ENCODE results near the gene CCDC13. TPM values are rescaled to one million over a fixed set of nuclear protein-coding genes. Genes with fewer than 3 reads are reported as not detected.
"Not testable (repeated sequence)": the region's sequence is repeated elsewhere in the genome, so short reads cannot be mapped to it uniquely, and the experiment has no call there.

CCDC13 gene, protein sequence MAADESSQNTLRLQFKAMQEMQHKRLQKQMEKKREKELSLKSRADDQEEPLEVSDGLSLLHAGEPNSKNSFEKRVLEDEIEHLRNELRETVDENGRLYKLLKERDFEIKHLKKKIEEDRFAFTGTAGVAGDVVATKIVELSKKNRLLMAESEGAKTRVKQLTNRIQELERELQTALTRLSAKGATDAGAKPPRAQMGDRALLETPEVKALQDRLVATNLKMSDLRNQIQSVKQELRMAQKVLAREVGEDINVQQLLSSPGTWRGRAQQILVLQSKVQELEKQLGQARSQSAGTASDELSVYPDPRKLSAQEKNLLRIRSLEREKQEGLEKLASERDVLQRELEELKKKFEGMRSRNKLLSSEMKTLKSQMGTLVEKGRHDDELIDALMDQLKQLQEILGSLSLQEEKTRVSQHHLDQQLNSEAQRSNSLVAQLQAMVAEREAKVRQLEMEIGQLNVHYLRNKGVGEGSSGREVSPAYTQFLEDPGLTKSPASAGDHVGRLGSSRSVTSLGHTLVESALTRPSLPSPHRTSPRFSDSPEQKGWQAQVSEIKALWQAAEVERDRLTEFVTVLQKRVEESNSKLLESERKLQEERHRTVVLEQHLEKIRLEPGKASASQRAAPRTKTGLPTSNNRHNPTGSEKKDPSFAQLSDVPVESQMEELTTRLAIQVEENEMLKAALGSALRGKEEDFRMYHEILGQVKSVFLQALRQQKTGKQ
- 1 to 10 TPM; 2.0 to 2.3 TPM for total RNA-seq
- long read RNA-seq, result 0 reads

- intact Hi-C loops (cut with DNase I, micrococcal nuclease), result no loop called here
- DNase-seq (peak; percentile 93), ATAC-seq (peak; percentile 72)
Measured at GRCh38 chr3:42772670-42773408, at the start of gene CCDC13. Gene CCDC13 (minus strand): TSS chr3:42773253. CDS start chr3:42758345, 14,908 bp downstream.

DNA sequence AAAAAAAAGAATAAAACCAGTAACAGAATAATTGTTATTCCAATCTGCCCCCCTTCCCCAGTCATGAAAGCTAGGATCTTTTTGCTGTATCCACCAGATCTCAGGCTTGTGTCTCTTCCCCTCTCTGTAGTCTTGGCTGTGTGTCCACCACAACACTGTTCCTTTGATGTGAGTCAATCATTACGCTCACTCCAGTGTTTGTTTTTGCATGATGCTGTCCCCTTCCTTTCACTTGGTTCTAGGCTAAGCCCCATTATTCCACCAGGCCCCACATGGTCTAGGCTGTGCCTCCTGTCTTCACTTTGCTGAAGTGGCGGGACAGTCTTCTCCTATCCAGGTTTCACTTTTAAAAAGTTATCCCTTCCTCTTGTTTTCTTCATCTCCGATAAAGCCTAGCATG is 49.8 kb upstream of the CCDC13 start:
- intact Hi-C loops (cut with DNase I, micrococcal nuclease), result no loop called here
- no peak for DNase-seq
- no peak for ATAC-seq

DNA sequence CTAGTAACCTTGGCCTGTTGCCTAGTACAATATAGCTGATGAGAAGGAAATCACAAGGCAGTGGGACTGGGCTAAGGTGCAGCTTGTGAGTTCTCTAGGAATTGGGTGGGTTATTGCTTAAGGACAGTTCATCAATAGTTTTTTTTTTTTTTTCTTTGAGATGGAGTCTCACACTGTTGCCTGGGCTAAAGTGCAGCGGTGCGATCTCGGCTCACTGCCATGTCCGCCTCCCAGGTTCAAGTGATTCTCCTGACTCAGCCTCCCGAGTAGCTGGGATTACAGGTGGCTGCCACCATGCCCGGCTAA is 47.6 kb upstream of the CCDC13 start:
- DNase-seq (peak; percentile 46 to 52), ATAC-seq (peak; percentile 75)
- intact Hi-C loops (cut with DNase I, micrococcal nuclease), result no loop called here

GRCh38 chr3:42819351-42819965 is 46.4 kb upstream of the CCDC13 start:
- peak; percentile 57 to 62 for DNase-seq
- intact Hi-C loops (cut with DNase I, micrococcal nuclease), result no loop called here
- ATAC-seq, result peak; percentile 38

DNA sequence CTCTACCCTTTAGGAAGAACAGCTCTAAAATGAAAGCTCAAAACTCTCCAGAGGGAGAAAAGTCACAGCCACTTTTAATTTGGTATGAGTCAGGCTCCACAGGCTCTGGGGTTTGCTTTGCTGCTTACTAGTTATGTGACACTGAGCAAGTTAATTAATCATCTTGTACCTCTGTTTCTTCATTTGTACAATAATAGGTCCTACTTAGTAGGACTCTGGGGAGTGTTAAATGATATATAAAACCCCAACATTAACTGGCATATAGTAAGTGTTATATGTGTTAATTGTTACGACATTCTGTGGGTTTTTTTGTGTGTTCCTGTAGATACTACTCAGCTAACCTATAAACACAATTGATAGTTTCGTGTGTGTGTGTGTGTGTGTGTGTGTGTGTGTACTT is 42.8 kb upstream of the CCDC13 start:
- intact Hi-C loops (cut with DNase I, micrococcal nuclease), result no loop called here
- no peak for ATAC-seq

DNA sequence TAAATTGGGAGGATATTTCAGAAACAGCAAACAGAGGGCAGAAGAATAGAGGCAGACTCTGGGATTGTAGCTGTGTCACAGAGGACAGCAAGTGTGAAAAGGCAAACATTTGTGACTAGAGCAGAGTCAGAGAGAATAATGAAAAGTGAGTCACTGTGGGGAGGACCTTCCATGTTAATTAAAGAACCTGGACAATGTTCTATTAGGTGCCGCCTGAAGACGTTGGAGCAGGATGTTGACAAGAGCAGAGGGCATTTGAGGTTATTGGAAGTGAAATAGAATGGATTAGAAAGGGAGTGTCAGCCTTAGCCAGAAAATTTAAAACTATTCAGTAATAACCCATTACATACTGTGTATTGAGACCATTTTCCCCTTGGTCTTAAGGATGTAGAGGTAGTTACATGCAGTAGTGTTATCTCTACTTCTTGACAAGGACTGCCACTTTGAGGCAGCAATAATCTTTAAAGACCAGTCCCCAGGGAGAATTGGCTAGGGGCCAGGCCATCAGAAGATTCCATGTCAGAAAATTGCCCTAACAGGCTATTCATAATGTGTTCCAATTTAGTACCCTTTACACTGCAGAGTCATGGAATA is 42.0 kb upstream of the CCDC13 start:
- ATAC-seq (peak; percentile 72), DNase-seq (peak in 1 of 2 donors; percentile 43)
- intact Hi-C loops (cut with DNase I, micrococcal nuclease), result no loop called here

More for the DNA sequence above, 42.8 kb upstream of the CCDC13 start:
- no peak for DNase-seq

DNA sequence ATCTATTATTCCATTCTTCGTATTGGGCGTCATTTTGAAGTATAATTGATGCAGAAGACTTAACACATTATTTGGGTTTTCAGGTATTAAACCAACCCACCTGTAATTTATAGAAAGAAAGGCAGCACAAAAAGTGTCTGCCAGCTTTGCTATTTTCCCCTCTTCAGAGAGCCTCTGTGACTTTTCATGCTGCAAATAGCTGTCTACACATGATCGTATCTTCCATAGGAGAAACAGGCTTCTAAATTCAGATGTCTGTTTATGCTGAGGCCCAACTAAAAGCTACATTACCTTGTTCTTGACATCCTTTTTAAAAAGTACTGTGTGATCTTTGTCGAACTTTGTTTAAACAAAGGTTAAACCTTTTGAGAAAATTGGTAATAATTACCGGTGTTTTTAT is 41.2 kb upstream of the CCDC13 start:
- no peak for DNase-seq
- intact Hi-C loops (cut with DNase I, micrococcal nuclease), result no loop called here
- ATAC-seq, result no peak

GRCh38 chr3:42811118-42811883 is 38.2 kb upstream of the CCDC13 start:
- DNase-seq (peak in 1 of 2 donors; percentile 34), ATAC-seq (peak; percentile 38)
- intact Hi-C loops (cut with DNase I, micrococcal nuclease), result not testable (repeated sequence)

DNA sequence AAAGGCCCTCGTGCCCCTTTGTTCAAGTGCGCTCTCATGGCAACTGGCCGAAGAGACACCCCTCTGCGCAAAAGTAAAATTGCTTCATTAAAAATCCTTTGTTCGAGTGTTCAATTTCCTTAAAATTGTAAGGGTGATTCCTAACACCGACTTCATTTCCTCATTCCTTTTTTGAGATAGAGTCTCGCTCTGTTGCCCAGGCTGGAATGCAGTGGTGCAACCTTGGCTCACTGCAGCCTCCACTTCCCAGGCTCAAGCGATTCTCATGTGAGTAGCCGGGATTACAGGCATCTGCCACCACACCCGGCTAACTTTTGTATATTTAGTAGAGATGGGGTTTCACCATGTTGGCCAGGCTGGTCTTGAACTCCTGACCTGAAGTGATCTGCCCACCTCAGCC is 37.7 kb upstream of the CCDC13 start:
- DNase-seq; intact Hi-C loops (cut with DNase I, micrococcal nuclease): not testable (repeated sequence)
- peak; percentile 27 for ATAC-seq

- intact Hi-C loops (cut with DNase I, micrococcal nuclease), result no loop called here
- no peak for DNase-seq
- ATAC-seq, result no peak
Measured at GRCh38 chr3:42809202-42809601, 36.1 kb upstream of the CCDC13 start, which contains the start of gene ACKR2. Gene ACKR2 (plus strand): TSS chr3:42809445. CDS start chr3:42864503, 55,058 bp downstream.

GRCh38 chr3:42807929-42808328 is 34.9 kb upstream of the CCDC13 start:
- intact Hi-C loops (cut with DNase I, micrococcal nuclease), result no loop called here
- ATAC-seq (no peak), DNase-seq (no peak)

DNA sequence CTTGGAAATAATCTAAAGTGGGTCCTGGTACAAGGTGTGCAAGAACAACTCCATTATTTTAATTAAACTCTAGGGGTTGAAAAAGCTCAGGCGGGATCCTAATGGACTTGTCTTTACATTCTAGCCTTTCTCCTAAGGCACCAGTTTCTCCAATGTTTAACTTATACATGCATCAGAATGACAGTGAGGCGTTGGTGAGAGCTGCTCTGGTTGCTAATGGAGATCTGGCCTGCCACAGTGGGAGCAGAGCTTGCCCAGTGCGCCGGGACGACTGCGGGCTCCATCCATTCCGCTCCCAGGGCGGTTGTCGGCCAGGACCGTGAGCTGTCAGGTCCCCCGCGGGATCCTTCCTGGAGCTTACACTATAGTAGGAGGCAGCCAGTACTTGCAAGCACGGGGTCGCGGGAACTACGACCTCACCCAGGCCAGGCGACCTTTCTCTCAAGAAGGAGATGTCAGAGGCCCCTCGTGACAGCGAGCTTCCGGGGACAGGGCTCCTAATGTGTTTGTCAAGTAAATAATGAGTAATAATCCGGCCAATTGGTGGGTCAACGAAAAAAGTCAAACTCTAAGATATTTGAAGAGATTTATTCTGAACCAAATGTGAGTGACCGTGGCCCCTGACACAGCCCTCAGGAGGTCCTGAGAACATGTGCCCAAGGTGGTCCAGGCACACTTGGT is 32.2 kb upstream of the CCDC13 start:
- peak in 1 of 2 donors; percentile 46 for DNase-seq
- peak; percentile 5 for ATAC-seq
- intact Hi-C loops (cut with DNase I, micrococcal nuclease), result no loop called here

- intact Hi-C loops (cut with DNase I, micrococcal nuclease), result no loop called here
- ATAC-seq (no peak), DNase-seq (no peak)
Measured at GRCh38 chr3:42804831-42805132, 31.7 kb upstream of the CCDC13 start.

DNA sequence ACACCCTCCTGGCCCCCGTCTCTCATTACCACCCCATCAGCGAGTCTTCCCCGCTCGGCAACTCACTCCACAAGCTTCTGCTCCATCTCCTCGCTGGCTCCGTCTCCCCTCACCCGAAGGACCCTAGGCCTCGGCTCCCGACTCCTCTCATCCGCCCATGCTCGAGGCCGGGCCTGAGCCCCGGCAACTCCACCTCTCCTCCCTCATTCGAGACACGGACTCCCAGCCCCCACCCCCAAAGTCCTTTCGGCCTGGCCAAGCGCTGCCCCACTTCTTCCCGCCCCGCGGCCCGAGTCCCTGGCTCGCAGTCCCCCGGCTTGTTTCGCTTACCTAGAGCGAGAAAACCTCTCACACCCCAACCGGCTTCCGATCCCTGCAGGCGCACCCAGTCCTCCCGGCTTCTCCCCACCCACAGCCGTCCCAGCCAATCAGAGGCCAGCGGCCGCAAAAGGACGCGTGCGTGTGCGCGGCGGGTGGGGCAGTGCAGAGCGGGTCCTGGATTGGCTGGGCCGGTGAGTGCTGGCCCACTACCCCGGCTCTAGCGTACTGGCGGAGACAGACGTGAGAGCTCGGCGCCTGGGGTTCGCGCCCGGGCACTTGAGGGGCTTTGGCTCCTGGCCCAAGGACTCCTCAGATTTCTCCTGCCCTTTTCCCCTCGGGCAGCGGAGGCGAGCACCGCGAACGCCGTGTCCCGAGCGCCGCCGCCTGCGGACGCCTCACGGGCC is 31.2 kb upstream of the CCDC13 start, which contains the start of gene HIGD1A:
HIGD1A (minus strand) TSS at position 385 of the 725 bp plus-strand sequence. CDS start 10,237 bp downstream, outside the sequence.
- intact Hi-C loops (cut with DNase I, micrococcal nuclease), result no loop called here
- DNase-seq, result peak; percentile 96 to 98
- ATAC-seq, result peak; percentile 91

DNA sequence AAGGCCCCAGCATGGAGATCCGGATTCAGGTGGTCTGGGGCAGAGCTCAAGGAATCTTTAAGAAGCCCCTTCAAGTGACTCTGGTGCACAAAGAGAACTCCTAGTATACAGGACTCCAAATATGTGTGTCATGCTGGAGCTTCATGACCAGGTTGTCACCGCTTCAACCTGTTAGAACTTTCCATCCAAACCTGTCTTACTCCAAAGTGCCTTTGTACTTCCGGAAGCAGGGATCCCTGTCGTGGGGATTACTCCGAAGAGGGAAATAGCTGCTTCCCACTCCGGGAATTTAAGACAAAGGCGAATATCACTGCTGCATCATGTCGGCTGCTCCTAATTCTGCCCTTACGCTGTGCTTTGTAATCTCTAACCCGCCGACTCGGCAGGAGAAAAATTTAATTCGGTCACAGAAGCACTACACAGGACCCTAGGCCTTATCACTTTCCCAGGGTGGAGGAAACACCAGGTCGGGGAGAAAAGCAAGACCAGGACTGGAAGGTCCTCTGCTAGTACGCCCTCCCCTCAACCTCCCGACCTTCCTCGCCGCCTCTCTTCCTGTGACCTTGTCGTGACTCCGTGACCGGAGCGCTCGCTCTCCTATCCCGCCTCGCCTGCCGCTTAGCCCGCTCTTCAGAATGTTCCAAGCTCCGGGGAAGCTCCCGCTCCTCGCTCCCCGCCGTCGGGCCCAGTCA is 30.5 kb upstream of the CCDC13 start:
- peak; percentile 51 for ATAC-seq
- DNase-seq, result peak in 1 of 2 donors; percentile 57
- intact Hi-C loops (cut with DNase I, micrococcal nuclease), result no loop called here

DNA sequence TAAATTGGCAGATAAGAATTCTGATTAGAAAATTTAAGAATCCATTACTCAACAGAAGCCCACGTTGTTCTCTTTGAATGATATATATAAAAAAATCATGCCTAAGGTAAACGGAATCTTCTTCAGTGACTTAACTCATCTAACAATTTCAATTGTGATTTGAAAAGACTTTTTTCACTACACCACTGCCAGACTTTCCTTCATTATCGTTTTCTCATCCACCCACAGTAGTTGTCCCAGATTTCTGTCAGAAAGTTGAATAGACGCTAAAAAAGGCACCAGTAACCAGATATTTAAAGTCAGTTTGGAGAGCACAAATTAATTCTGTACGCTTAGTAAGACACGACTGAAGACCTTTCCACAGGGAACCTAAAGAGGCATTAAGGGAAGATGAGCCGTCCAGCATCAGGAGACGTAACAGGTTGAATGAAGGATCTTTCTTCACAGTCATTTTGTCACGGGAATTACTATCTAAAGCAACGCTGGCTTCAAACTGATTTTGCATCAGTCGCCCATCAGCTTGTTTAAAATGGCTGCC is 29.9 kb upstream of the CCDC13 start:
- intact Hi-C loops (cut with DNase I, micrococcal nuclease), result no loop called here
- no peak for ATAC-seq
- DNase-seq, result no peak

All from left colon (tissue), 2 donors.